IMR-90 (cell line): ENCODE data around the gene UBE2M. TPM values are rescaled to one million over a fixed set of nuclear protein-coding genes. Genes with fewer than 3 reads are reported as not detected.

Experiments used
- ATAC-seq: fragments of 200-7000 bp; cut with Tn5 transposase; 2 replicates; pipeline ENCODE4 v1.9.1; 2020; ENCODE audit warnings: low read depth, mild to moderate bottlenecking, moderate library complexity
- BruUV-seq: library from RNA; stranded (reverse); fragments of 400-500 nt; replicated peaks from 2 replicates; lab custom pipeline; 2021; lab: Mats Ljungman, UMichigan
- CTCF ChIA-PET: fragments of 300-600 bp; formaldehyde crosslinking; extraction: SDS; loops from one replicate; lab custom pipeline; 2021; ENCODE audit warnings: antibody characterized with exemption; lab: Yijun Ruan, JAX
- POLR2A ChIA-PET: fragments of 300-600 bp; sonication (Branson Sonifier 250); formaldehyde crosslinking; loops from one replicate; lab custom pipeline; 2022; ENCODE audit warnings: antibody characterized with exemption; ENCODE audit not compliant: unreplicated experiment; lab: Charles Lee
- DNase-seq: peaks from one replicate; pipeline ENCODE4 v3.0.0; 2013
- H2AFZ ChIP-seq: replicated peaks from 2 replicates; pipeline ENCODE3; 2013; ENCODE audit warnings: low read length, mild to moderate bottlenecking; ENCODE audit not compliant: poor library complexity
- H2AK5ac ChIP-seq: 2 replicates; pipeline ENCODE4 v1.6.1; 2013; ENCODE audit warnings: low read depth, low read length, inconsistent platforms
- H2AK9ac ChIP-seq: replicated peaks from 2 replicates; pipeline ENCODE3; 2013; ENCODE audit warnings: mild to moderate bottlenecking, low read depth, low read length, moderate library complexity; ENCODE audit not compliant: poor library complexity
- H2BK120ac ChIP-seq: 2 replicates; pipeline ENCODE4 v1.6.1; 2013; ENCODE audit warnings: low read depth, low read length, inconsistent platforms
- H2BK15ac ChIP-seq: 3 replicates; pipeline ENCODE4 v1.6.1; 2013; ENCODE audit warnings: low read depth, low read length, inconsistent platforms
- H2BK20ac ChIP-seq: 2 replicates; pipeline ENCODE4 v1.6.1; 2013; ENCODE audit warnings: low read depth, mild to moderate bottlenecking, inconsistent platforms, low read length, moderate library complexity
- H2BK5ac ChIP-seq: 2 replicates; pipeline ENCODE4 v1.6.1; 2013; ENCODE audit warnings: mild to moderate bottlenecking, low read depth, low read length, inconsistent platforms; ENCODE audit not compliant: poor library complexity, severe bottlenecking
- H3K14ac ChIP-seq: replicated peaks from 2 replicates; pipeline ENCODE4 v1.6.1; 2013; ENCODE audit warnings: low read depth, low read length, inconsistent platforms
- H3K18ac ChIP-seq: 2 replicates; pipeline ENCODE4 v1.6.1; 2013; ENCODE audit warnings: low read depth, low read length, control low read depth
- H3K23ac ChIP-seq: 2 replicates; pipeline ENCODE4 v1.6.1; 2013; ENCODE audit warnings: low read depth, low read length, inconsistent platforms
- H3K27ac ChIP-seq: 2 replicates; pipeline ENCODE4 v1.5.1; 2013; ENCODE audit warnings: mild to moderate bottlenecking, control low read depth, low read length; ENCODE audit not compliant: insufficient read depth
- H3K27me3 ChIP-seq: 2 replicates; pipeline ENCODE4 v1.6.1; 2013; ENCODE audit warnings: low read length; ENCODE audit not compliant: control insufficient read depth, insufficient read depth
- H3K36me3 ChIP-seq: 2 replicates; pipeline ENCODE4 v1.6.1; 2013; ENCODE audit warnings: low read length, mixed read lengths; ENCODE audit not compliant: control insufficient read depth, insufficient read depth
- H3K4ac ChIP-seq: 2 replicates; pipeline ENCODE4 v1.6.1; 2013; ENCODE audit warnings: low read depth, low read length, inconsistent platforms
- H3K4me1 ChIP-seq: 2 replicates; pipeline ENCODE4 v1.6.1; 2013; ENCODE audit warnings: low read length, mixed read lengths; ENCODE audit not compliant: control insufficient read depth, insufficient read depth
- H3K4me2 ChIP-seq: 2 replicates; pipeline ENCODE4 v1.6.1; 2013; ENCODE audit warnings: low read depth, mild to moderate bottlenecking, control low read depth, low read length, moderate library complexity
- H3K4me3 ChIP-seq: 2 replicates; pipeline ENCODE4 v1.5.1; 2013; ENCODE audit warnings: low read depth, mild to moderate bottlenecking, control low read depth, low read length, moderate library complexity; ENCODE audit not compliant: insufficient read depth
- H3K56ac ChIP-seq: 2 replicates; pipeline ENCODE4 v1.6.1; 2013; ENCODE audit warnings: low read length, inconsistent platforms; ENCODE audit not compliant: insufficient read depth; ENCODE audit errors: extremely low read depth
- H3K79me1 ChIP-seq, 2 experiments: 2 replicates each; pipeline ENCODE4 v1.6.1; 2013; ENCODE audit warnings: low read length in 2 of 2, inconsistent platforms in 1 of 2, low read depth in 1 of 2
- H3K9ac ChIP-seq: 2 replicates; pipeline ENCODE4 v1.6.1; 2013; ENCODE audit warnings: low read depth, low read length, control low read depth
- H3K9me1 ChIP-seq: 2 replicates; pipeline ENCODE4 v1.6.1; 2013; ENCODE audit warnings: low read length, inconsistent platforms; ENCODE audit not compliant: insufficient read depth
- H3K9me3 ChIP-seq: 2 replicates; pipeline ENCODE4 v1.6.1; 2013; ENCODE audit warnings: low read length; ENCODE audit not compliant: control insufficient read depth, insufficient read depth
- H4K20me1 ChIP-seq: 2 replicates; pipeline ENCODE4 v1.6.1; 2013; ENCODE audit warnings: low read length, inconsistent platforms; ENCODE audit not compliant: insufficient read depth
- H4K5ac ChIP-seq: 2 replicates; pipeline ENCODE4 v1.6.1; 2013; ENCODE audit warnings: mild to moderate bottlenecking, low read depth, low read length, control low read depth
- H4K8ac ChIP-seq, 2 experiments: 2 replicates each; pipeline ENCODE4 v1.6.1; 2013; ENCODE audit warnings: low read depth in 2 of 2, low read length in 2 of 2, control low read depth in 1 of 2, inconsistent platforms in 1 of 2
- H4K91ac ChIP-seq: 2 replicates; pipeline ENCODE4 v1.6.1; 2013; ENCODE audit warnings: low read depth, low read length, inconsistent platforms; ENCODE audit not compliant: insufficient read depth
- CTCF ChIP-seq: conservative IDR thresholded peaks from 2 replicates; pipeline ENCODE4 v1.5.1; 2012; ENCODE audit warnings: mild to moderate bottlenecking, low read depth, low read length, improper control_type of control experiment
- ELK1 ChIP-seq: fragments of 150-350 bp; IDR thresholded peaks from 2 replicates; pipeline ENCODE4 v1.6.1; 2016; ENCODE audit warnings: low read depth, mild to moderate bottlenecking, low read length, moderate library complexity, borderline replicate concordance
- FOS ChIP-seq: fragments of 150-350 bp; IDR thresholded peaks from 2 replicates; pipeline ENCODE4 v1.6.1; 2016; ENCODE audit warnings: low read depth, low read length
- MAFK ChIP-seq: IDR thresholded peaks from 2 replicates; pipeline ENCODE4 v1.6.1; 2012; ENCODE audit warnings: low read depth, low read length, improper control_type of control experiment
- MAZ ChIP-seq: IDR thresholded peaks from 2 replicates; pipeline ENCODE4 v1.6.1; 2012; ENCODE audit warnings: low read depth, mild to moderate bottlenecking, low read length, improper control_type of control experiment, moderate library complexity, borderline replicate concordance
- MXI1 ChIP-seq: IDR thresholded peaks from 2 replicates; pipeline ENCODE4 v1.6.1; 2012; ENCODE audit warnings: low read depth, mild to moderate bottlenecking, low read length, moderate library complexity, borderline replicate concordance
- POLR2A ChIP-seq: IDR thresholded peaks from 2 replicates; pipeline ENCODE4 v1.6.1; 2012; ENCODE audit warnings: mild to moderate bottlenecking, low read depth, low read length
- RAD21 ChIP-seq: IDR thresholded peaks from 2 replicates; pipeline ENCODE4 v1.6.1; 2012; ENCODE audit warnings: low read length, improper control_type of control experiment
- RCOR1 ChIP-seq: IDR thresholded peaks from 2 replicates; pipeline ENCODE4 v1.6.1; 2012; ENCODE audit warnings: mild to moderate bottlenecking, low read length, improper control_type of control experiment; ENCODE audit not compliant: insufficient replicate concordance
- RFX5 ChIP-seq: IDR thresholded peaks from 2 replicates; pipeline ENCODE4 v1.8.0; 2012; ENCODE audit warnings: low read depth, mild to moderate bottlenecking, low read length, moderate library complexity
- SMC3 ChIP-seq: fragments of 150-350 bp; IDR thresholded peaks from 2 replicates; pipeline ENCODE4 v1.6.1; 2016; ENCODE audit warnings: low read depth, mild to moderate bottlenecking, antibody characterized with exemption, low read length, moderate library complexity
- WGBS, 2 experiments: methylation state at CpG; one replicate each; pipeline versions ENCODE4 v1.1.5 to v1.1.7; 2013; ENCODE audit warnings: missing lambda C conversion rate in 2 of 2; ENCODE audit not compliant: insufficient read length in 1 of 2; ENCODE audit errors: extremely low coverage in 2 of 2; 5-methylcytosine and 5-hydroxymethylcytosine counted together
- dilution Hi-C: fragments of 300-500 bp; cut with HindIII; formaldehyde crosslinking; loops from one replicate; pipeline ENCODE4 v1.14.3; 2018; ENCODE audit warnings: low sequenced_read_pairs; ENCODE audit not compliant: unreplicated experiment
- in situ Hi-C: fragments of 300-500 bp; cut with MboI; formaldehyde crosslinking; loops from 3 replicates; pipeline ENCODE4 v1.14.3; 2019; ENCODE audit warnings: low sequenced_read_pairs, inconsistent platforms, mixed read lengths
- intact Hi-C: fragments of 100-400 bp; cut with micrococcal nuclease; formaldehyde crosslinking; loops from 2 replicates; pipeline ENCODE4 v1.10.0; 2022
- polyA plus RNA-seq, 3 experiments: library from polyadenylated mRNA; depleted of rRNA; stranded (reverse); fragments of >200 nt; gene quantifications; 2 replicates each; pipeline ENCODE4 v1.2.3, GENCODE V29; 2012; ENCODE audit warnings: low replicate concordance in 1 of 3
- total RNA-seq: library from RNA; depleted of rRNA; stranded (reverse); fragments of >200 nt; gene quantifications from 2 replicates; pipeline ENCODE4 v1.2.3, GENCODE V29; 2012

Gene UBE2M
- total and polyA plus RNA-seq, 2 of the 4 experiments (the other 2 are of a cell fraction) = 55.9 to 66.6 TPM

- H4K8ac ChIP-seq = peak overlapping the region in 1 of 2 experiments; percentile 87; a peak in 2 of 4 replicates
- peak overlapping the region; percentile 65 for H3K4ac ChIP-seq
- peak overlapping the region; percentile 61 for H2BK5ac ChIP-seq
- 65% methylated on average over 37 of the region's 62 CpGs; no CpG with 5 or more reads in 1 of the 2 experiments for WGBS, 2 experiments
- no TSS peak for BruUV-seq
- H3K18ac ChIP-seq = peak overlapping the region; percentile 14; the same call in 1 of the 2 replicates
- ChIA-PET CTCF (no interaction called here), POLR2A (no interaction called here)
- H3K23ac ChIP-seq = no peak overlapping the region
- no peak overlapping the region for H3K4me3 ChIP-seq
- no peaks in the 10 kb centered on the region for H3K9me3 ChIP-seq
- H3K9ac ChIP-seq = peak overlapping the region; percentile 34; the same call in 1 of the 2 replicates
- peak overlapping the region; percentile 53; the same call in 1 of the 2 replicates for H3K4me2 ChIP-seq
- dilution Hi-C loops (no loop called here), intact Hi-C loops (no loop called here), in situ Hi-C loops (no loop called here)
- H2AK9ac ChIP-seq = peak overlapping the region; percentile 87
- peak overlapping the region; percentile 11; the same call in 1 of the 2 replicates for H2BK120ac ChIP-seq
- H2AFZ ChIP-seq = peak overlapping the region; percentile 87
- H4K91ac ChIP-seq = peak overlapping the region; percentile 63; the same call in 1 of the 2 replicates
- H3K56ac ChIP-seq = no peak overlapping the region
- peak; percentile 93 for TF ChIP-seq RAD21
- no peak for TF ChIP-seq RCOR1
- peak; percentile 100 for TF ChIP-seq CTCF
- peak; percentile 57; the same call in 1 of the 2 replicates for TF ChIP-seq MXI1
- no peak for TF ChIP-seq ELK1
- peak; percentile 22; the same call in 1 of the 2 replicates for TF ChIP-seq FOS
- no peak for TF ChIP-seq RFX5
- no peak for TF ChIP-seq POLR2A
- peak; percentile 56; the same call in 1 of the 2 replicates for TF ChIP-seq MAZ
- peak; percentile 79 for TF ChIP-seq SMC3
- peak; percentile 92 for TF ChIP-seq MAFK
- H3K27ac ChIP-seq = peak overlapping the region; percentile 65; the same call in 1 of the 2 replicates
- no peaks in the 10 kb centered on the region for H3K27me3 ChIP-seq
- H3K4me1 ChIP-seq = peaks cover 19% of the 10 kb centered on the region
- ATAC-seq (peak; percentile 98), DNase-seq (peak; percentile 91)
- peaks cover 12 to 94% of the 10 kb centered on the region in 2 experiments for H3K79me1 ChIP-seq
- peak overlapping the region; percentile 18; the same call in 2 of the 3 replicates for H2BK15ac ChIP-seq
- H4K20me1 ChIP-seq = peaks cover 19% of the 10 kb centered on the region
- H3K9me1 ChIP-seq = peaks cover 35% of the 10 kb centered on the region
- peak overlapping the region; percentile 89 for H2AK5ac ChIP-seq
- peak overlapping the region; percentile 25 for H4K5ac ChIP-seq
- no peak overlapping the region; the same call in 1 of the 2 replicates for H3K14ac ChIP-seq
- H3K36me3 ChIP-seq = peaks cover 13% of the 10 kb centered on the region
- H2BK20ac ChIP-seq = 0 out of 2 replicates have a peak overlapping the region, but pooled peaks have one; percentile 20
Measured at GRCh38 chr19:58581227-58582141, 23.1 kb upstream of the UBE2M start.
